GM21515 (cell line): ENCODE results near the gene CYSTM1.

Experiments used
- ATAC-seq: cut with Tn5 transposase; IDR thresholded peaks from one replicate; pipeline ENCODE4 v1.9.1; 2021; ENCODE audit not compliant: unreplicated experiment

CYSTM1 gene

GRCh38 chr5:140252470-140253126 is 77.6 kb downstream of the CYSTM1 start:
- no peak for ATAC-seq

- ATAC-seq, result no peak
Measured at GRCh38 chr5:140253985-140254384, 79.0 kb downstream of the CYSTM1 start.

GRCh38 chr5:140255460-140256157 is 80.6 kb downstream of the CYSTM1 start:
- ATAC-seq, result no peak

GRCh38 chr5:140256726-140257125 is 81.7 kb downstream of the CYSTM1 start:
- ATAC-seq, result no peak

GRCh38 chr5:140258016-140258415 is 83.0 kb downstream of the CYSTM1 start:
- ATAC-seq, result no peak

GRCh38 chr5:140258873-140259272 is 83.9 kb downstream of the CYSTM1 start:
- ATAC-seq, result no peak

- ATAC-seq, result no peak
Measured at GRCh38 chr5:140259500-140259899, 84.5 kb downstream of the CYSTM1 start.

- ATAC-seq, result no peak
Measured at GRCh38 chr5:140260089-140260656, 85.2 kb downstream of the CYSTM1 start.

- no peak for ATAC-seq
Measured at GRCh38 chr5:140261403-140262171, 86.6 kb downstream of the CYSTM1 start.

GRCh38 chr5:140262221-140262620 is 87.2 kb downstream of the CYSTM1 start:
- ATAC-seq, result no peak

- no peak for ATAC-seq
Measured at GRCh38 chr5:140262839-140263238, 87.9 kb downstream of the CYSTM1 start.

GRCh38 chr5:140265845-140266244 is 90.9 kb downstream of the CYSTM1 start:
- ATAC-seq, result no peak

- ATAC-seq, result no peak
Measured at GRCh38 chr5:140266471-140267200, 91.6 kb downstream of the CYSTM1 start.

- no peak for ATAC-seq
Measured at GRCh38 chr5:140267201-140267540, 92.2 kb downstream of the CYSTM1 start.

- ATAC-seq, result no peak
Measured at GRCh38 chr5:140267559-140268018, 92.6 kb downstream of the CYSTM1 start.

- no peak for ATAC-seq
Measured at GRCh38 chr5:140270008-140270407, 95.0 kb downstream of the CYSTM1 start.

GRCh38 chr5:140273401-140273877 is 98.5 kb downstream of the CYSTM1 start:
- ATAC-seq, result no peak

GRCh38 chr5:140275837-140276236 is 100.8 kb downstream of the CYSTM1 start:
- no peak for ATAC-seq

- no peak for ATAC-seq
Measured at GRCh38 chr5:140282266-140282665, 107.3 kb downstream of the CYSTM1 start.

- no peak for ATAC-seq
Measured at GRCh38 chr5:140284013-140284412, 109.0 kb downstream of the CYSTM1 start.

- no peak for ATAC-seq
Measured at GRCh38 chr5:140286424-140286823, 111.4 kb downstream of the CYSTM1 start.
